Hippocampal formation (tissue), 2 donors: ENCODE data around the gene DMPK.
A peak's percentile ranks its signal among the peaks of the same experiment; 100 is the strongest.
"Not testable (repeated sequence)": the region's sequence is repeated elsewhere in the genome, so short reads cannot be mapped to it uniquely, and the experiment has no call there.

Experiments used
- DNase-seq, 2 donors: peaks; one replicate each; lab custom pipeline; 2025; lab: John Stamatoyannopoulos, UW

DMPK gene

DNA sequence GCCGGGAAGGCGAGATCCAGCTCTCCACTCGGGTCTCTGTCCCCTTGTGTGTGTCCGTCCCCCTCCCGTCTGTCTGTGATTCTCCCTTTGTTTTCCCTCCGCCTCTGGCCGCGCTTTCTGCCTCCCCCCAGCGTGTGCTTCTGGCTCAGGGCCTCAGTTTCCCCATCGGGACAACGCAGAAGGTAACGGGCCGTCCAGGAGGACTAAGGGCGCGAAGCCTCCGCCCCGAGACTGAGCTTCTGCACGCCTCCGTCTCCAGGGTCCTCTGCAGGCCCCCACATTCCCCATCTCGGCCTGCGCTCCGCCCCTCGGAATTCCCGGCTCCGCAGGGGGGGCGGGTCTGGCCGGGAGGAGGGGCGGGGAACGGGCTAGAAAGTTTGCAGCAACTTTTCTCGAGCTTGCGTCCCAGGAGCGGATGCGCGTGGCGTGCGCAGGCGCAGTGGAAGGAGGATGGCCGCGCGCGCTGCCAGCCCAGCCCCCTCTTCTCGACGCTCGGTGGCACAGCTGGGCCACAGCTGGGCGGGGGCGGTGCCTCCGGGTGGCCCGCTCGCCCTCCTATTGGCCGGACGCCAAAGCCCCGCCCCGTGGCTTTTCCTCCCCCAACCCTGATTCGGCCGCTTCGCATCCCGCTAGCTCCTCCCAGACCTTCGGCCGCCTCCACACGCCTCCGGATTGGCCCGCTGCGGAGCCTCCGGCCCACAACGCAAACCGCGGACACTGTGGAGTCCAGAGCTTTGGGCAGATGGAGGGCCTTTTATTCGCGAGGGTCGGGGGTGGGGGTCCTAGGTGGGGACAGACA lies 13.1 kb downstream of the DMPK start, which contains the start of gene SIX5:
SIX5 (minus strand) TSS at position 269 of the 799 bp plus-strand sequence. CDS start 408 bp downstream, outside the sequence.
- DNase-seq: peak; percentile 93

DNA sequence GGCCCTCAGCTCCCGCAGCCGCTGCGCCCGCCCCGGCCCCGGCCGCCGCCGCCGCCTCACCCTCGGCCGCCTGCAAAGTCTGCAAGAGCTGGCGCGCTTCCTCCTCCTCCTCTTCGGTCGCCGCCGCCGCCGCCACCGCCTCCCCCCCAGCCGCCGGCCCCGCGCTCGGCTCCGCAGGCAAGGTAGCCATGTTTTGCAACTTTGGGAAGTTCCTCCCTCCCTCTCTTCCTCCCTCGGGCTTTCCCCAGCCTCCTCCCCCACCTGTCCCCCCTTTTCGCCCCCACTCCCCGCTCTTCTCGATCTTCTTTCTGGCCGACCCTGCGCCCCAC lies 13.7 kb downstream of the DMPK start:
- no peak for DNase-seq

DNA sequence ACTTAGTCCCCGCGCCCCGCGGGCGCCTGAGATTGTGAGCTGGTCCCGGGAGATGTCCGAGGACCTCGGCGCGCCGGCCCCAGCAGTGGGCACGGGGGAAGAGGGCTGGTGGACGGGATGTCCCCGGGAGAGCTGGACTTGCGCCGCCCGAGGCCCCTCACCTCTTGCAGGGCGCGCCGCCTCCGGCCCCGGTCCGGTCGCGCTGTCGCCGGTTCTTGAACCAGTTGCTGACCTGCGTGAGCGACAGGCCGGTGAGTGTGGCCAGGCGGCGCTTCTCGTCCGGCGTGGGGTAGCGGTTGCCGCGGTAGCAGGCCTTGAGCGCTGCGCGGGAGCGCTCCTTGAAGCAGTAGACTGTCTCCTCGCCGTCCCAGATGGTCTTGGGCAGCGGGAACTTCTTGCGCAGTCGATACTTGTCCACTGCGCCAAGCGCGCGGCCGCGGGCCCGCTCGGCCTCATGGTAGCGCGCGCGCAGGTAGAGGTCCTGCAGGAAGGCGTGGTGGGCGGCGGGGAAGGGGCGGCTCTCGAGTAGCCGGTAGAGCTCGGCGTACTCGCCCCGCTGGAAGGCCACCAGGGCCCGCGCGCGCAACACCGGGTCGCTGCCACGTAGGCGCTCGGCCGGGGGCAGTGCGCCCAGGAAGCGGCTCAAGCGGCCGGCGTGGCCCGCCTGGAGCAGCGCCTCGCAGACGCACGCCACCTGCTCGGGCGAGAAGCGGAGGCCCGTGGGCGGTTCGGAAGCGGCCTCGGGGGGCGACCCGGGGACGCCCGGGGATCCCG lies 14.2 kb downstream of the DMPK start:
- DNase-seq: peak in 1 of 2 donors; percentile 5

DNA sequence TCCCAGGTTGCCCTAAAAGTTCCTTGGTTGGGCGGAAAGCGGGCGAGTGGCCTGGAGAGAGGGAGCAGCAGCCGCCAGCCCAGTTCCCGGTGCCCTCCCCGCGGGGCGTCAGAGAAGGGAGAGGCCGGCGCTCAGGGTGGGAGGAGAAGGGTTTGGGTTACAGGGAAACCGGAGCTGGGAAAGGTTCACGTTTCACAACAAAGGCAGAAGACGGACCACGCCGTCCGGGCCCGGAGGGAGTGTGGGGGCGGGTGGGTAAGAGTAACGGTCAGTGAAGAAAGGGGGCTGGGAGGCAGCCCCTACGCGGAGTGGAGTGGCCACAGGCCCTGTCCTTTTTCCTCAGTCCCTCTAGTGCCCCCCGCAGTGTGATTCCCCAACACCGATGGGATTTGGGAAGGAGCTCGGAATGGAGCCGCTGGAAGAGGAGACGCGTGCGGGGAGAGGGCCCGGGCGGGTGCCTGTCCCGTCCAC lies 14.8 kb downstream of the DMPK start:
- DNase-seq: no peak

DNA sequence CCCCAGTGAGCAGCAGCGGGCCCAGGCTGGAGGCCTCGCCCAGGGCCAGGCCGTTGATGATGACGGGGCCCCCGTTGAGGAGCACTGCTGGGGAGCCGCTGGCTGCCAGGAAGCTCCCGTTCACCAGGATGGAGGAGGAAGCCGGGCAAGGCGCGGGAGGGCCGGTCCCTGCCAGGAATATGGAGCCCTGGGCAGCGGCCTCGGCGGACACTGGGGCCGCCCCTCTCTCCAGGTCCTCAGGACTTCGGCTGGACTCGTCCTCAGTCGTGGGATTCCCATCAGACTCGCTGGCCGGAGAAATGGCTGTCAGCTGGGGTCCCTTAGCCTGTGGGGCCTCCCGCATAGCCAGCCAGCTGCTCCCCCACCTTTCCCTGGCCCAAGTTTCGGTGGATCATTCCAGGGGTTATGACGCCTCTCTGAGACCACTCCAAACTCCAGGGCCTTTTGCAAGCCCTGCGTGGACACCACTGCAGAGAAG lies 15.4 kb downstream of the DMPK start:
- no peak for DNase-seq

DNA sequence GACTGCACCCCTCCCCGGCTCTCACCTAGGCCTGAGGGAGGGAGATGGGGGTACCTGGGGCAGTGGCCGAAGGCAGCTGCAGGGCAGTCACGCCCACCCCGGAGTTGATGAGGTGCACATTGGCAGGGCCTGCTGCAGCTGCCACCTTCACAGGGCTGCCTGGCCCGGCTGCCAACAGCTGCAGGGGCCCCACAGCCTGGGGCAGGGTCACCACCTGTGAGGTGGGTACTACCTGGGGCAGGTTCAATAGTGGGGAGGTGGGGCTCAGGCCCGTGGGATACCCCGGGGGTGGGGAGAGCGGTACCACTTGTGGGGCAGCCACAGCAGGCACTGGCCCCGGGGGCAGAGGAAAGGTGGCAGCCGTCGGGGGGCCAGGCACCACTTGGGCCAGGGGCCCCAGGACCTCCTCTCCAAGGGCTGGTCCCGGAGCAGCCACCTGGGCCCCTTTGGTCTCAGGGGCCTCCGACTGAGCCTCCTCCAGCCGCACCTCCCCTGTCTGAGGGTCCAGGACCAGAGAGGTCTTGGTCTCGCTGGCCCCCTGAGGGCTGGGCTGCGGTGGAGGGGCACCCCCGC lies 15.9 kb downstream of the DMPK start:
- no peak for DNase-seq

DNA sequence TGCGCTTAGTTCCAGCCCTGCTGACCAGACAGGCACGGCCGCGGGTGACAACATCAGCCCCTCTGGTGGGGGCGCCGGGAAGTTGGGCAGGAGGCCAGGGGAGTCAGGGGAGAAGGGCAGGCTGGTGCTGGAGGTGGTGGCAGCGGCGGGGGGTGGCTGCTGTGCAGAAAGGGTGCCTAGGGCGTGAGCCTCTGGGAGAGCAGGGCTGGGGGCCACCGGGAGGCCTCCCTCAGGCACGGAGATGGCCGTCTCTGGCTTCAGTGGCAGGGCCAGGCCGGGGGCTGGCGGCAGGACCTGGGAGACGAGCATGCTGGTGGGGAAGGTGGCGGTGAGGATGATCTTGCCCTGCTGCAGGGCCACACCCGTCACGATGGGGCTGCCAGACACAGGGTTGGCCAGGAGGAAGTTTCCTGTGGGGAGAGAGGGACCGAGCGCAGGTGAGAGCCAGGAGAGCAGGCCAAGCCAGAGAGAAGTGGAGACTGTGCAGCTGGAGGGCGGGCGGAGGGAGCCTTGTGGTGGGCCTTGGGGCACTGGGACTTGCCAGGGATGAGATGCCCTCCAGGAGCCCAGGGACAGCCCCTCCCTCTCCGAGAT lies 16.5 kb downstream of the DMPK start:
- no peak for DNase-seq

DNA sequence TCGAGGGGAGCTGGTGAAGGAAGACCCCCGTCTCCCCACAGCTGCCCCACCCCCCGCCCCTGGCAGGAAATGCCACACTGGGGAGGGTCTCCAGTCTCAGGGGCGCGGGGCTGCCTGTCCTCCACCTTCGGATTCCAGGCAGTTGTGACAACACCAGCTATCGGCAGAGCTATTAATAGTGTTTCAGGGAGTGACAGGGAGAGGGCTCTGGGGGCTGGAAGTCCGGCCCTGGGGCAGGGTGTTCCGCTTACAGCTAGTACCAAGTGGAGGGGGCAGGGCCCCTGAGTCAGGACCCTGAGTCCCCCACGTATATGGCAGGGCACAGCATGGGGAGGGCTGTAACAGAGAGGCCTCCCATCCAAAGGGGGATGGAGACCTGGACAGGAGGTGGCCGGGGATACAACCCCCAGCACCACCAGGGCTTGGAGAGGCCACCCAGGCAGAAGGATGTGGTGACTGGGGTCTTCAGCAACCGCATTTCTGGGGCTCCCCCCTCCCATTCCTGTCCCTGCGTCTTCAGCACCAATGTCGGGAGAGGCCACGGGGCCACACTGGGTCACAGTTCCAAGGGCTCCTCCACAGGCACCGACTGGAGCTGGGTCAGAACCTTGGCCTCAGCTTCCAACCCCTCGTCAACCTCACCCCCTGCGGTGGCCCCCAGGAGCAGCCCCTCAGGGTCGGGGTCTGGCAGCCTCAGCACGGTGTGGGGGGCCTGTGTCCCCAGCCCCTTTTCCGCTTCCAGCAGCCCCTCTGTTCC lies 17.2 kb downstream of the DMPK start:
- no peak for DNase-seq

DNA sequence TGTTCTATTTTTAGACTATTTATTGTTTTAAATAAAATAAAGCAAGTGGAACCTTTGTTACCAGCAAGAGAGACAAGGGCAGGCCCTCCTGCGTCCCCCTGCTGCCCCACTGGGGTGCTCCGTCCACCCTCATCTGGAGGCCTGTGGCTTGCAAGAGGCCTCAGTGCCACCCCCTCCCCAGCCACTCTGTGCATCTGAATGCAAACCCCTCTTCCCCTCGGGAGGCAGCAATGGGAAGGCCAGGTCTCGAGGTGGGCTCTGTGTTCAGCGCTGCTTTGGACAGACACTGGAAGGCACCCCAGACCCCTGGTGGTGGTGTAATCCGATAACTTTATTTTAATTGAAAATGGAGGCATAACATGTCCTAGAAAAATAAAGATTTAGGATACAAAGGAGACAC lies 17.8 kb downstream of the DMPK start:
- DNase-seq: no peak

DNA sequence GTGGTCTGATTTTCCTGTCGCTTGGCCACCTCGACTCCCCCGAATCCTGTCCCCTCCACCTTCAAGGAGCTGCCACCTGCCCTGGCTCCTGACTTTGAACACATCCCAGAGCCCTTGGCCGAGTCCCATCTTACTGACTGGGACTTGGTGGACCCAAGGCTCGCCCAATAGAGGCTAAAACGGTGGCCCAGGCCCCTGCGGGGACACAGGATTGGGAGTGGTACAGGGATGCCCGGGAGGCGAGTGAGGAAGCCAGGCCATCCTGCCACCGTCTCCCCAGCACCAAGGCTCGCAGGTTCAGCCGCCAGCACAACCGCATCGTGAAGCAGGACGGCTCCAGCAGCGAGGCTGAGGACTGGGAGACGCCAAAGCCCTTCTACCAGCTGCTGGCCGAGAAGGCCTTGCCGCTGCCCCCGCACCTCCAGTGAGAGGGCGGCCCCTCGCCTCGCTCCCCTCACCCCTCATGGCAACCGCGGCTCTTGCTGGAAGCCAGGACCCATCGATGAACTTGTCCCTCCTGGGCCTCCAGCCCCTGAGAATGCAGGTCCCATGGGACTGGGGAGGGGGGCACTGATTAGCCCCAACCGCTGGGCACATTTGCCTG lies 18.5 kb downstream of the DMPK start:
- DNase-seq: no peak

DNA sequence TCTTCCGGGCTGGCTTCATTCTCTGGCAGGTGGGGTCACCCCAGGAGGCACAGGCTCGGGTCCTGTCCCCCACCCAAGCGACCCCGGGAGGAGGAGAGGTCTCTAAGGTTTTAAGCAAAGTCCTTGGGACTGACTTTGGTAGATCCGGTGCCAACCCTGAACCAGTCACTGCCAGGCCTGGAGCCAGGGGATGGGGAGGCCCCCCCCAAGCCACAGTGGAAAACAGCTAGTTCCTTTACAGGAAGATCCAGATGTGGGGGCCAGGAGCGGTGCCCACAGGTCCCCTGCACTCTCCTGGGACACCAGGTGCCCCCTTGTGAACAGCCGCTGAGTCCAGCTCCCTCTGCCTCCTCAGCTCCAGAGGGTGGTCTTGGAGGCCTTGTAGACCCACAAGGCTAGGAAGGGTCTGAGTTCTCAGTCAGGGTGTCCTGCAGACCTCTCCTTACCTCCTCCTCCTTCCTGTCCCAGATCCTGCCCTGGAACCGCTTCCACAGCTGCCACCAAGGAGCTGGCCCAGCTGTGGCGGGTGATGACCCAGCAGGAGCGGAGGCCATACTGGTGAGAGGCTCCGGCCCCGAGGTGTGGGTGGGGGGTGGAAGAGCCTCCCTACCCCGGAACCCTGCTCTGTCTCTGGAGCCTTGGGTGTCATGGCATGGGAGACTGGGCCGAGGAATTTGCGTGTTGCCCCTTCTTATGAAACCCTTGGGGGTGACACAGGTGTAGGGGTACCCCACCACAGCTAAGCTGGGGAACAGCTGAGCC lies 19.2 kb downstream of the DMPK start:
- DNase-seq: no peak

DNA sequence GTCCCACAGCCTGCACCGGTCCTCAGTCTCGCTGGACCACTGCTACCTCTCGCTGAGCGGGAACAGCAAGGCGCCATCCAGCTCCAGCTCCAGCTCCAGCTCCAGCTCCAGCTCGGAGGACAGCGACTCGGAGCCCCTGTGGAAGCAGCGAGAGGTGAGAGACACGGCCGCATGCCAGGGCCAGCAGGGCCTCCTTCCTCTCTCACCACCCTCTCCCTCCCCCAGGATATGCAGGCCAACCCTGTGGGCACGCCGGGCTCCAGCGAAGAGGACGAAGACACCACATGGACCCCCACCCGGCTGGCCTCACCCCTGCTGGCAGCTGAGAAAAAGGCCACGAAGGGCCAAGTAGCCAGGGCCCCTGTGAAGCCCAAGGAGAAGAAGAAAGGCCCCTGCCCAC lies 20.6 kb downstream of the DMPK start:
- DNase-seq: no peak

DNA sequence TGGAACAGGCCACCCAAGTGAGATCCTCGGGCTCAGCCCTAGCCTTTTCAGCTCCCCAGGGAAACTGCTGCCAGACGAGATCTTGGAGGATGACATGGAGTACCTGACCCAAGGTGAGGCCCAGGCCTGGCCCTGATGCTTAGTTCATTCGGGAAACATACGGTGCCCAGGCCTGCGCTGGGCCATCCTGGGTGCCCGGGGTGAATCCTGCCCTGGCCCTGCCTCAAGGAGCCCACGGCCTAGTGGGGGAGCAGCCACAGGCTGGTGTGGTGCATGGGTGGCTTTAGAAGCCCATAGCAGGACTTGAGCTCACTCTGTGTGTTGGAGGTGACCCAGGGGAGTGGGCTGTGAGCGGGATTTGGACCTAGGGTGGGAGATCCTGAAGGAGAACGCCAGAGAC lies 23.4 kb downstream of the DMPK start:
- no peak for DNase-seq

DNA sequence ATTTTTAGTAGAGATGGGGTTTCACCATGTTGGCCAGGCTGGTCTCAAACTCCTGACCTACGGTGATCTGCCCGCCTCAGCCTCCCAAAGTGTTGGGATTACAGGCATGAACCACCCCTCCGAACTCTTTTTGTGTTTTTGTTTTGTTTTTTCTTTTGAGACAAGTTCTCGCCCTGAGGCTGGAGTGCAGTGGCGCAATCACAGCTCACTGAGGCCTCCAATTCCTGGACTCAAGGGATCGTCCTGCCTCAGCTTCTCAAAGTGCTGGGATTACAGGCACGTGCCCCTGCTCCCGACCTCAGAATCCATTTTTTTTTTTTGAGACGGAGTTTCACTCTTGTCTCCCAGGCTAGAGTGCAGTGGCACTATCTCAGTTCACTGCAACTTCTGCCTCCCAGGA lies 24.6 kb downstream of the DMPK start:
- DNase-seq: no peak

DNA sequence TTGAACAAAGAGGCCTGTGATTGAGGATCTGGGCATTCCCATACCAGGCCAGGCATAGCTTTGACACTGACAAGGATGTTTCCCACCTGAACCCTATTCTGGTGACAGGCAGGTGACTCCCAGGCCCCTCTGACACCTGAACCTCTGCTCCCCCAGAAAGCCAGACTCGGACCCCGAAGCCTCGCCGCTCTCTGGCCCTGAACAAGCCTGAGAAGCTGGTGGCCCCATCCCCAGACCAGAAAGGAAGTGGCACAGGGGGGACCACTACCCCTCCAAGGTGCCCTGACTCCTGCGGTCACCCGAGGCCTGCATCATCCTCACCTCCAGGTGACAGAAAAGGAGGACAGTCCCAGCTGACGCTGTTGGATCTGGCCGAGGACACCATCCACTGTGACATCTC lies 28.0 kb downstream of the DMPK start:
- DNase-seq: no peak

DNA sequence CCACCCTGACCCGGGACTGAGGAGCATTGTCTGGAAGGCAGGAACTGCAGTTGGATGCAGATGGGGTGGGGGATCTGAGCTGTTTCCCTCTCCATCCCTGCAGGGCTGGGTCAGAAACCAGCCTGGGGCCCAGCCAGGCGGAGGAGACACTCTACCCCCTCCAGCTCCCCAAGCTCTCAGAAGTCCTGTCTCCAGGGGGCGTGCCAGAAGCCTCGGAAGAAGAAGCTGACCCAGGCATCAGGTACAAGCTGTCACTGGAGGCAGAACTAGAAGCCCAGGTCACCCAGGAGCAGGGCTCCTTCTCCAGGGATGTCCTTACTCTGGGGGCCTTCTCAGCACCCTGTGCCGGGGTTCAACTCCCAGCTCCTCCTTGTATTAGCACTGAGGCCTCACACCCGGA lies 28.7 kb downstream of the DMPK start:
- DNase-seq: no peak

DNA sequence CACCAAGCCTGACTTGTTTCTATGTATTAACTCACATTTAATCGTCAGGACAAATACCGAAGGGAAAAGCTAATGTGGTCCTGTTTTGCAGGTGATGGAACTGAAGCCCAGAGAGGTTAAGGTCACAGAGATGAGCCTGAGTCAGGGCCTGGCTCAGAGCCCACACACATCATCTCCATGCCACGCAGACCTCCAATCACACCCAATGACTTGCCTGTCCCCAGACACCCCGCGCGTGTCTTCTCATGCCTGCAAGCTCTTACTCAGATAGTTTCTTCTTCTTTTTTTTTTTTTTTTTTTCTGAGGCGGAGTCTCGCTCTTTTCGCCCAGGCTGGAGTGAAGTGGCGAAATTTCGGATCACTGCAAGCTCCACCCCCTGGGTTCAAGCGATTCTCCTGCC lies 29.7 kb downstream of the DMPK start:
- no peak for DNase-seq

DNA sequence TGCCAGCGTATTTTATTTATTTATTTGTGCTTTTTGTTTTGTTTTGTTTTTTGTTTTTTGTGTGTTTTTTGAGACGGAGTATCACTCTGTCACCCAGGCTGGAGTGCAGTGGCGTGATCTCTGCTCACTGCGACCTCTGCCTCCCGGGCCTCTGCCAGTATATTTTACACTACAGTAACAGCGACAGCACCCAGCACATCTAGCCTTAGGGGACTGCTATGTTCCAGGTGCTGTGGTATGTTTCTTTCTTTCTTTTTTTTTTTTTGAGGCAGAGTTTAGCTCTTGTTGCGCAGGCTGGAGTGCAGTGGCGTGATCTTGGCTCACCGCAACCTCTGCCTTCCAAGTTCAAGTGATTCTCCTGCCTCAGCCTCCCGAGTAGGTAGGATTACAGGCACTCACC lies 30.8 kb downstream of the DMPK start:
- DNase-seq: not testable (repeated sequence)

DNA sequence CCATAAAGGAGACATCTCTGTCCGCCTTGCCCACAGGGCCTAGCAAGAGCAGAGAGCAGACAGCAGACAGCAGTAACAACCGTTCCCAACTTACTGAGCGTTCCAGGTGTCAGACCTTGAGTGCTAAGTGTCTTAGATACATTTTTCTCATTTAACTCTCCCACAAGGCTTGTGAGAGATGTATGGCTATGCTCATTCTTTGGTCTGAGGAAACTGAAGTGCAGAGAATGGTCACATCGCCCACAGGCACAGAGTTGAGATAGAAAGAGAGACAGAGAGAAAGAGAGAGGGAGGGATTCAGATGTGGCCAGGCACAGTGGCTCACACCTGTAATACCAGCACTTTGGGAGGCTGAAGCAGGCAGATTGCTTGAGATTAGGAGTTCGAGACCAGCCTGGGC lies 34.8 kb downstream of the DMPK start:
- DNase-seq: no peak

DNA sequence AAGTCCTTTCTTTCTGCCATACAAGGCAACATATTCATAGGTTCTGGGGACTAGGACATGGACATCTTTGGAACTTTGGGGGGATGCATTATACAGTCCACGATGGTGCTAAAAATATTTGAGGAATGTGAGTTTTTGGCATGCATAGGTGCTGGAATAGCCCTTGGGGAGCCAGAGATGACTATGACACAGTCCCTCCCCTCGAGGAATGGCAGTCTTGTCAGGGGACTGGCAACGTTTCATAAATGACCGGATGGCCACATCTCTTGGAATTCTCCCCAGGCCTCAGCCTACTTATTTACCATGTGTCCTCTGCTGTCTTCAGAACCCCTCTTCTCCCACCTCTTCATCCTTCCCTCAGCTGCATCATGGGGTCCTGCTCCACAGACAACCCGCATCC lies 35.4 kb downstream of the DMPK start:
- no peak for DNase-seq

DNA sequence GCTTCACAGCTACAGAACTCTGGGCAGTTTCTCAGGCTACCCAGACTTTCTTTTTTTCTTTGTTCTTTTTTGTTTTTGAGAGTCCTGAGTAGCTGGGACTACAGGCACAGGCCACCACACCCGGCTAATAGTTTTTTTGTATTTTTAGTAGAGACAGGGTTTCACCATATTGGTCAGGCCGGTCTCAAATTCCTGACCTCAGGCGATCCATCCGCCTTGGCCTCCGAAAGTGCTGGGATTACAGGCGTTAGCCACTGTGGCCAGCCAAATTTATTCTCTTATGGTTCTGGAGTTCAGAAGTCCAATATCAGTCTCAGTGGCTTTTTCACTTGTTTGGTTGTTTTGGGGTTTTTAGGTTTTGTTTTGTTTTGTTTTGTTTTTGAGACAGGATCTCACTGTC lies 36.7 kb downstream of the DMPK start:
- no peak for DNase-seq
